Osteocyte (in vitro differentiated cells): ENCODE data around the gene FGR. TPM values are rescaled to one million over a fixed set of nuclear protein-coding genes. Genes with fewer than 3 reads are reported as not detected.
"Not testable (repeated sequence)": the region's sequence is repeated elsewhere in the genome, so short reads cannot be mapped to it uniquely, and the experiment has no call there.

ENCODE experiments used
- DNase-seq: peaks from one replicate; pipeline ENCODE4 v3.0.0; 2021; ENCODE audit warnings: mixed read lengths; ENCODE audit not compliant: unreplicated experiment; ENCODE audit errors: extremely low spot score
- H3K27ac Mint-ChIP-seq: one replicate; pipeline ENCODE4 v1.8.0; 2021; ENCODE audit warnings: mild to moderate bottlenecking, mixed read lengths; ENCODE audit not compliant: unreplicated experiment
- H3K27me3 Mint-ChIP-seq: one replicate; pipeline ENCODE4 v1.8.0; 2021; ENCODE audit warnings: mixed read lengths; ENCODE audit not compliant: unreplicated experiment
- H3K36me3 Mint-ChIP-seq: one replicate; pipeline ENCODE4 v1.8.0; 2021; ENCODE audit warnings: mixed read lengths; ENCODE audit not compliant: unreplicated experiment
- H3K4me1 Mint-ChIP-seq: one replicate; pipeline ENCODE4 v1.8.0; 2021; ENCODE audit warnings: mixed read lengths; ENCODE audit not compliant: unreplicated experiment
- H3K4me3 Mint-ChIP-seq: one replicate; pipeline ENCODE4 v1.8.0; 2021; ENCODE audit warnings: mild to moderate bottlenecking, moderate library complexity, mixed read lengths; ENCODE audit not compliant: unreplicated experiment
- H3K9me3 Mint-ChIP-seq: one replicate; pipeline ENCODE4 v1.8.0; 2021; ENCODE audit warnings: mixed read lengths; ENCODE audit not compliant: unreplicated experiment
- CTCF ChIP-seq: fragments of 200-600 bp; sonication (generic); IDR thresholded peaks from 2 replicates; pipeline ENCODE4 v1.5.0; 2021; ENCODE audit warnings: antibody characterized with exemption, mild to moderate bottlenecking, moderate library complexity
- total RNA-seq: library from RNA; stranded (reverse); gene quantifications from 2 replicates; pipeline ENCODE4 v1.2.1, GENCODE V29; 2021

FGR gene
- total RNA-seq, 1 donor from 2014 or later = not detected

GRCh38 chr1:27622828-27623227, 12.2 kb downstream of the FGR start:
- Mint-ChIP-seq H3K4me1 (peaks cover 3% of the 10 kb centered on the region), H3K27me3 (no peaks in the 10 kb centered on the region), H3K4me3 (no peak overlapping the region), H3K9me3 (no peaks in the 10 kb centered on the region), H3K36me3 (no peaks in the 10 kb centered on the region), H3K27ac (no peak overlapping the region)
- TF ChIP-seq CTCF = no peak
- DNase-seq = no peak

DNA sequence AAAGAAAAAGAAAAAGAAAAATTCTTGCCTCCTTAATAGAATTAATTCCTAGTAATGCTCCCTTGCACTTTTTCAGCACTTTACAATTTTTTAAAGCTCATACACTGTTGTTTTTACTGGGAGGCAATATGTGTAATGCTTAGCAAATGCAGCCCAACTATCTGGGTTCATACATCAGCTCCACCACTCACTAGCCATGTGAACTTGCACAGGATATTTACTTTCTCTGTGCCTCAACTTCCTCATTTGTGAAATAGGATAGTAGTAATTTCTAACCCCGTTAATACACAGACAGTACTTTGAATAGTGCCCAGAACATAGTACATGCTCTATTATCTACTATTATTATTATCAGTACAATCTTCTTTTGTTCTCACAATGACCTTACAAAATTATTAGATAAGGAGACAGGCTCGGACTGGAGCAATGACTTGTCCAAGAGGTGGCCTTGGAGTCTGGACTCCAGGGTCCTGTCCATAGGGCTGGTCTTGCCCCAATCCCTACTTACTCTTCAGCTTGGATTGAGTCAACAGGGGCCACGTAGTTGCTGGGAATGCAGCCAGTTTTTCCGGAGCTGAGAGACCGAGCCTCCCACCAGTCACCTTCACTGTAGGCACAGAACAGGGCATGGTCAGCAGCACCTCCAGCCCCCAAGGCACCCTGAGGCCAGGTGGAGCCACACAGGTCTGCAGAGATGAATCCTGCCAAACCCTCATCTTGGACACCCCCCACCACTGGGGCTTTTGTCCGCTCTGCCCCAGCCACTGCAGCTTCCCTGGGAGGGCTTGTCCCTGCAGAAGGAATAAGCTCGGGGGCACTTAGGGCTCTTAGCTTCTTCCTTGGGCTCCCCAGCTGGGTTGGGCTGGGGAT, 13.7 kb downstream of the FGR start:
- DNase-seq = no peak
- Mint-ChIP-seq H3K4me3 (no peak overlapping the region), H3K27ac (no peak overlapping the region), H3K4me1 (peaks cover under 1% of the 10 kb centered on the region), H3K9me3 (no peaks in the 10 kb centered on the region), H3K36me3 (no peaks in the 10 kb centered on the region), H3K27me3 (no peaks in the 10 kb centered on the region)
- no peak for TF ChIP-seq CTCF

- not testable (repeated sequence) for H3K4me3 Mint-ChIP-seq, H3K4me1 Mint-ChIP-seq, H3K9me3 Mint-ChIP-seq, DNase-seq, H3K27me3 Mint-ChIP-seq, H3K27ac Mint-ChIP-seq, H3K36me3 Mint-ChIP-seq
These were observed 15.1 kb downstream of the FGR start for GRCh38 chr1:27619782-27620438.

DNA sequence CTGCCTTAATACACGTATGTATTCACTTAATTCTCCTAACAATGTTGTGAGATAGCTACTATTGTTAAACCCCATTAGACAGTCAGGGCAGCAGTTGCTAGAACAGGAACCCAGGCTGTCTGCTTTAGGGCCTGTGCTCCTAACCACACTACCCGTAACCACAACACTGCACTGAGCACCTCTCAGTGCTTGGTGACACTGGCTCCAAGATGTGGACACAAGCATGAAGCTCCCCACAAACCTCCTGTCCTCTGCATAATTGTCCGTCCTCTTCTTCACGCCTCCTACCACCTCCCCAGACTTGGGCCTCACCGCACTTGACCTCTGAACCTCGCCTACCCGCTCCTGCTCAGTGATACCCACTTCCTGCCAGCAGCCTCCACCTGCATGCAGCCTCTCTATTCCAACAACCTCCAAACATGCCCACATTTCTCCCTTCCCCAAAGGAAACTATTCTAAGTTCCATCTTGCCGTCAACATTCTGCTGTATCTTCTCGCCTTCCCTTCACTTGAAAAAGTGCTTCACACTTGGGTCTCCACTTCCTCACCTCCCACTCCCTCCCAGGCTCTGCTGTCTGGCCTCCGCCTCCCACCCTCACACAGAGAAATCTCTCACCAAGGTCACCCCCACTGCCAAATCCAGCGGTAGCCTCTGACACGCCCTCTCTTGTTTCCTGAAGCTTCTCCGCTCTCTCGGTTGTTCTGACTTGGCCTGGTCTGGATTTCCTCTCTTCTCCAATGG, 16.5 kb downstream of the FGR start:
- no peak for DNase-seq
- Mint-ChIP-seq H3K9me3 (no peaks in the 10 kb centered on the region), H3K27me3 (no peaks in the 10 kb centered on the region), H3K27ac (no peak overlapping the region), H3K36me3 (no peaks in the 10 kb centered on the region), H3K4me3 (no peak overlapping the region), H3K4me1 (no peaks in the 10 kb centered on the region)
- TF ChIP-seq CTCF = no peak

DNA sequence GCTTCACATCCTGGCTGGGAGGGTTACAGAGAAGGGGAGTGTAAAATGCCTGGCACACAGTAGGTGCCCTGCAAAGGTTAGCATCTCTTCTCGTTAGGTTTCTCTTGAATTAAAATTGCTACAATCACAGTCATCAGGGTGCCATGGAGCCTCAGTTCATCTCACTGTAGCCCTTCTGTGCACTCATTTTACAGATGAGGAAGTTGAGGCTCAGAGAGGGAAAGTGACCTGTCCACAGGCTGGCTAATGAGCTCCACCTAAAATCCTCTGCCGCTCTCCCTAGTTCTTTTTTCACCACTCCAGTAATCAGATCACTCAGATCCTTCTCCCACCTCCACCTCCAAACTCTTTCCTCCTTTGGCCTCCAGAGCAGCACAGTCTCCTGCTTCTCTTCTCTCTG, 17.6 kb downstream of the FGR start:
- DNase-seq = no peak
- no peaks in the 10 kb centered on the region for H3K9me3 Mint-ChIP-seq
- H3K4me3 Mint-ChIP-seq = no peak overlapping the region
- H3K4me1 Mint-ChIP-seq = no peaks in the 10 kb centered on the region
- H3K27me3 Mint-ChIP-seq = no peaks in the 10 kb centered on the region
- H3K27ac Mint-ChIP-seq = no peak overlapping the region
- TF ChIP-seq CTCF = no peak
- H3K36me3 Mint-ChIP-seq = no peaks in the 10 kb centered on the region
